Left forelimb (tissue), 1 donor: Measurements from ENCODE around the gene UNCX.
"Not testable (repeated sequence)": the region's sequence is repeated elsewhere in the genome, so short reads cannot be mapped to it uniquely, and the experiment has no call there.

ENCODE experiments used
- DNase-seq: peaks from one replicate; pipeline ENCODE4 v3.0.0-alpha.2; 2018; ENCODE audit warnings: low spot score

The UNCX gene

DNA sequence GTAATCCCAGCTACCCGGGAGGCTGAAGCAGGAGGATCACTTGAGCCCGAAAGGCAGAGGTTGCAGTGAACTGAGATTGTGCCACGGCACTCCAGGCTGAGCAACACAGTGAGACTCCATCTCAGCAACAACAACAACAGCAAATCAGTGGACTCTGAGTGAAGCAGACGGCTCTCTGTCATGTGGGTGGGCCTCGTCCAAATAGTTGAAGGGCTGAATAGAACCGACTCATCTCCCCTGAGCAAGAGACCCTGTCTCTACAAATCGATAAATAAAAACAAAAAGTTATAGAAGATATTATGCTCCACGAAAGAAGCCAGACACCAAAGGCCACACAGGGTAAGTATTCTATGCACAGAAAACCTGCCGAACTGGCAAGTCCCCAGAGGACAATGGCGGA, 45.9 kb downstream of the UNCX start:
- no peak for DNase-seq

GRCh38 chr7:1279041-1279440, 46.4 kb downstream of the UNCX start:
- DNase-seq = no peak

DNA sequence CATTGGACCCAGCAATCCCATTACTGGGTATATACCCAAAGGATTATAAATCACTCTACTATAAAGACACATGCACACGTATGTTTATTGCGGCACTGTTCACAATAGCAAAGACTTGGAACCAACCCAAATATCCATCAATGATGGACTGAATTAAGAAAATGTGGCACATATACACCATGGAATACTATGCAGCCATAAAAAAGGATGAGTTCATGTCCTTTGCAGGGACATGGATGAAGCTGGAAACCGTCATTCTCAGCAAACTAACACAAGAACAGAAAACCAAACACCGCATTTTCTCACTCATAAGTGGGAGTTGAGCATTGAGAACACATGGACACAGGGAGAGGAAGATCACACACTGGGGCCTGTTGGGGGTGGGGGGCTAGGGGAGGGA, 47.2 kb downstream of the UNCX start:
- DNase-seq = not testable (repeated sequence)

- no peak for DNase-seq
Observed at GRCh38 chr7:1281068-1281467, 48.4 kb downstream of the UNCX start.

- no peak for DNase-seq
Observed at GRCh38 chr7:1282679-1283078, 50.0 kb downstream of the UNCX start.

GRCh38 chr7:1283337-1283736, 50.7 kb downstream of the UNCX start:
- DNase-seq = no peak

DNA sequence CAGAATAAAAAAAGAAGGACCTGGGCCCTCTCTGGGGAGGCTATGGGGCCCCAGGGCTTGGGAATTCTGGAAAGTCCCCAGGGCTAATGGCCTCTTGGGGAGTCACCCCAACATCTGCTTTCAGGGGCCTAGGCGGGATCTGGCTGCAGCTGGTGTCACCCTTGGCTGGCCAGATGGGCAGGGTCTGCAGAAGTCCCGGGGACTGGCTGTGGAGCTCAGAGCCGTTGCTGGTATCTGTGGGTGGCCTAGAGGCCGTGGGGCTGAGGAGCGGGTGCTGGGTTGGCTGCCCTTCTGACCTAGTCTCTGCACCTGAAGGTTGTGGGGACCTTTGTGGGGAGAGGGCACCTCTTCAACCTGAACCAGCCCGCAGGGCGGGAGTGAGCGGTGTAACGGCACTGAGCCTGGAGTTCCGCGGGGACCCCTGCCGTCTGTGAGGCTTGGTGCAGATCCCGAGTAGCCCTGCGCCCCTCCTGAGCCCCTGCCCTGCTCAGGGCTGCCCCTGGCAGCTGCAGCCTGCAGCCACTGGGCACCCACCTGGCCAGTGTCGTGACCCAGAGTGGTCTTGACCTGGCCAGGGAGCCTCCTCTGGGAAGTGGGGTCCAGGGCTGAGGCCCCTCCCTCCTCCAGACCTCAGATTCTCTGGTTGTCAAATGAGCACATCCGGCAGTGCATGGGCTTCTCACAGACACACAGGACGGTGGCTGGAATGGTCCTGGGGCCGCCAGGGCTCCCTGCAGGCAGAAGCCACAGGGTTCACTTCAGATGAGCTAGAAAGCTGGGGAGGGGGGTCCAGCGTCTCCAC, 51.5 kb downstream of the UNCX start:
- DNase-seq = no peak

GRCh38 chr7:1284743-1285458, 52.2 kb downstream of the UNCX start:
- no peak for DNase-seq

- DNase-seq = no peak
Observed at GRCh38 chr7:1285556-1286301, 53.1 kb downstream of the UNCX start.
